ENCODE results near the gene CDH11.

GRCh38 chr16:65034915-65035314, 86.9 kb downstream of the CDH11 start:
- TF ChIP-seq CTCF (IDR thresholded peaks at IDR 0.05; ENCODE audit: low read depth, low read length, poor library complexity, severe bottlenecking), result no peak
- no peak for TF ChIP-seq EZH2phosphoT487 (IDR thresholded peaks at IDR 0.05; ENCODE audit: borderline replicate concordance, low read length)

All from DOHH2 (cell line).